ENCODE results near the gene OGFOD1.

GRCh38 chr16:56493815-56494214 lies 42.5 kb downstream of the OGFOD1 start:
- TF ChIP-seq EZH2phosphoT487 (IDR thresholded peaks at IDR 0.05; ENCODE audit: borderline replicate concordance) = no peak
- no peak for TF ChIP-seq CTCF (conservative IDR thresholded peaks at IDR 0.05; ENCODE audit: low read length)

All from Loucy (cell line).